ENCODE measurements around the gene GPR148. TPM values are rescaled to one million over a fixed set of nuclear protein-coding genes. Genes with fewer than 3 reads are reported as not detected.

The GPR148 gene
- total RNA-seq, 4 donors from 2014 or later, result not detected

DNA sequence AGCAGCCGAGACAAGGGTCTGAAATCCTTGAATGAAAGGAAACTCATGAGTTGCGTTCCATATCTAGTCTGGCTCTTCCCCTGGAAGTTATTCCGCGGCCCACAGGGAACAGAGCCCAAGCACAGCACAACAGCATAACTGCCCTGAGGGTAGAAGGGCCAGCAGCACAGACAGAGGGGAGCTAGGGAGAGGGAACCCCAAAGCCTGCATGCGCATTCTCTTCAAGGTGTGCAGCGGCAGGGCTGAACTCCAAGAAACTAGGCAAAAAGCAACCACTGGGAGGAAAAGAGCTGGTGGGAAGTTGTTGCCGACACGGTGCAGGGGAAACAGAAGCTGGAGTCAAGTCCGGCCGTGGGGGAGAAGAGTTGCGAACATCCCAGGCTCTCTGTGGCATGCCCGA, 11.8 kb downstream of the GPR148 start:
- no peaks in the 10 kb centered on the region for H3K4me1 ChIP-seq
- WGBS, 2 donors (ENCODE audit: low coverage in 1 of 2), result 40 to 73% methylated on average over 4 to 12 of the region's 12 CpGs
- peaks cover 39% of the 10 kb centered on the region for H3K27me3 ChIP-seq
- H3K9me3 ChIP-seq, result peaks cover 0 to 2% (median 0%) of the 10 kb centered on the region in 3 donors
- no peak overlapping the region for H3K27ac ChIP-seq
- ATAC-seq, result no peak
- TF ChIP-seq, protein P1, sequence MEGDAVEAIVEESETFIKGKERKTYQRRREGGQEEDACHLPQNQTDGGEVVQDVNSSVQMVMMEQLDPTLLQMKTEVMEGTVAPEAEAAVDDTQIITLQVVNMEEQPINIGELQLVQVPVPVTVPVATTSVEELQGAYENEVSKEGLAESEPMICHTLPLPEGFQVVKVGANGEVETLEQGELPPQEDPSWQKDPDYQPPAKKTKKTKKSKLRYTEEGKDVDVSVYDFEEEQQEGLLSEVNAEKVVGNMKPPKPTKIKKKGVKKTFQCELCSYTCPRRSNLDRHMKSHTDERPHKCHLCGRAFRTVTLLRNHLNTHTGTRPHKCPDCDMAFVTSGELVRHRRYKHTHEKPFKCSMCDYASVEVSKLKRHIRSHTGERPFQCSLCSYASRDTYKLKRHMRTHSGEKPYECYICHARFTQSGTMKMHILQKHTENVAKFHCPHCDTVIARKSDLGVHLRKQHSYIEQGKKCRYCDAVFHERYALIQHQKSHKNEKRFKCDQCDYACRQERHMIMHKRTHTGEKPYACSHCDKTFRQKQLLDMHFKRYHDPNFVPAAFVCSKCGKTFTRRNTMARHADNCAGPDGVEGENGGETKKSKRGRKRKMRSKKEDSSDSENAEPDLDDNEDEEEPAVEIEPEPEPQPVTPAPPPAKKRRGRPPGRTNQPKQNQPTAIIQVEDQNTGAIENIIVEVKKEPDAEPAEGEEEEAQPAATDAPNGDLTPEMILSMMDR (IDR thresholded peaks at IDR 0.05), result no peak
- TF ChIP-seq POLR2A (IDR thresholded peaks at IDR 0.05), result no peak
- no peak for TF ChIP-seq EP300 (IDR thresholded peaks at IDR 0.05)
- TF ChIP-seq POLR2AphosphoS5 (IDR thresholded peaks at IDR 0.05), result no peak
- H3K4me3 ChIP-seq, result no peak overlapping the region
- H3K36me3 ChIP-seq, result no peaks in the 10 kb centered on the region

DNA sequence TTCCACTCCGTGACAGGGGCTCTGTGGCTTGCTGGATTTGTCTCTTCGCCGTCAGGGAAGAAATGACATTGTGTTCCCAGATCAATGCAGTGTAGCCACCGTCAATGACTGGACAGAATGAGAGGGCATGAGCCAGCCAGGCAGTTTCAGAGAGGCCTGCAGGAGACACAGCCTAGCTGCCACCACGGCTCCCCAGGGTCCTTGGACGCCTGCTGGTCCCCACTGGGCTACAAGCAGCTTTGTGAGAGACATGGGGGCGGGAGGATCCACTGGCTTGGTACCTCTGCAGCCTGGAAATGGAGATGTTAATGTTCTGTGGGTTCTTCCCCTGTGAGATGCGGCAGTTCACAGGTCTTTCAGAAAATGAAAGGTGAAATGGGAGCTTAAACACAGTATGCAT, 14.4 kb downstream of the GPR148 start:
- Histone ChIP-seq H3K36me3 (no peaks in the 10 kb centered on the region), H3K27ac (no peak overlapping the region), H3K27me3 (peaks cover 30% of the 10 kb centered on the region), H3K9me3 (no peaks in the 10 kb centered on the region), H3K4me3 (no peak overlapping the region), H3K4me1 (no peaks in the 10 kb centered on the region)
- no peak for ATAC-seq
- TF ChIP-seq POLR2A (IDR thresholded peaks at IDR 0.05) (no peak), POLR2AphosphoS5 (IDR thresholded peaks at IDR 0.05) (no peak), EP300 (IDR thresholded peaks at IDR 0.05) (no peak)
- TF ChIP-seq, protein P1 (IDR thresholded peaks at IDR 0.05), result no peak
- WGBS, 2 donors (ENCODE audit: low coverage in 1 of 2), result 63% methylated on average over 3 of the region's 8 CpGs; no CpG with 5 or more reads in 1 of the 2 donors

DNA sequence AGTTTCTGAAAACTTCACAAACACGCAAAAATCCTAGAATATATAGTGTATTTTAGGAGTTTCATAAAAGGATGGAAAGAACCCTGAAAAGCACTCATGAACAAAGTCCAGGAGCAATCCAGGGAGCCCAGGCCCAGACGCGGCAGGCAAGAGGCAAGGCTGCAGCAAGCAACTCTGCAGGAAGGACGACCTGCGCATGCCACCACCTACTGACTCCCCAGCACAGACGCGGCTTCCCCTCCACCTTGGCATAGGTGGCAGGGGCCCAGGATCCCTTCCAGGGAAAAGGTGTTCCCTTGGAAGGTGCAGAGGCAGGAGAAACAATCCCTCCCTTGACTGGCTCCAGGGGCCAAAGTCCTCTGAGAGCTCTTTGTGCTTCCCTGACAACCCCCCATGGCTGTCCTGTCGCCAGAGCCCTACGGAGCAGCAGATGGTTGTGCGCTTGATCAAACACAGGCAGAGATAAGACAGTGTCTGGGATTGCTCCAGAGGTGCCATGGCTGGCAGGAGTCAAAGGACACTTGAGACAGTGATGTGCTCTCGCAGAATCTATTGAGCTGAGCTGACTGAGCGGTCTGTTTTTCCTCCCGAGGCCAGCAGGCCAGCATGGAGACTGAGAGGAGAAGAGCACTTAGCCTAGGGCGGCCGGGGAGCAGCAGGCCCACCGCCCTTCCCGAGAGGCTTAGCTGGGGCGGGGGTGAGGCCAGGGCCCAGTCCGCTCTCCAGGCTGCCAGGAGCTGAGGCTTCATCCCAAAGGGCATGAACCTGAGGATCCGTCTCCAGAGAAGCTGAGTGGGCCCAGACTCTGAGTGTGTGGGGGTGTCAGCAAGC, 15.6 kb downstream of the GPR148 start:
- H3K4me3 ChIP-seq, result no peak overlapping the region
- ATAC-seq, result no peak
- peaks cover 31% of the 10 kb centered on the region for H3K27me3 ChIP-seq
- WGBS, 2 donors (ENCODE audit: low coverage in 1 of 2), result 43 to 61% methylated on average over 2 to 7 of the region's 20 CpGs
- H3K9me3 ChIP-seq, result no peaks in the 10 kb centered on the region
- TF ChIP-seq POLR2A (IDR thresholded peaks at IDR 0.05), result no peak
- TF ChIP-seq EP300 (IDR thresholded peaks at IDR 0.05), result no peak
- no peak for TF ChIP-seq POLR2AphosphoS5 (IDR thresholded peaks at IDR 0.05)
- H3K4me1 ChIP-seq, result no peaks in the 10 kb centered on the region
- H3K27ac ChIP-seq, result no peak overlapping the region
- H3K36me3 ChIP-seq, result no peaks in the 10 kb centered on the region

DNA sequence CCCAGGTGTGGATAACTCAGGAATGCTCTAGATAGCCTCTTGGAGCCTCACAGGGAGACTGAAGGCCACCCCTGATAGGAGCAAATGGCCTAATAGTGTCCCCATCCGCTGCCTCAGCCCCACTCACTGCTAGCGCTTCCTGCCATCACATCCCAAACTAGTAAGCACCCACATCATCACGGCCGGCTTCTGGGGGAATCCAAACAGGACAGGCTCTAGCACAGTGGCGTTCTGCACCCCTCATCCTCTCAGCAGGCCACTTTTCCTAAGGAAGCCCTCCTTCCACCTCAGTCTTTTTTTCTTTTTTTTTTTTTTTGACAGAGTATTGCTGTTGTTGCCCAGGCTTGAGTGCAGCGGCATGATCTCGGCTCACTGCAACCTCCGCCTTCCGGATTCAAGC, 20.2 kb downstream of the GPR148 start:
- H3K9me3 ChIP-seq, result no peaks in the 10 kb centered on the region
- no peaks in the 10 kb centered on the region for H3K36me3 ChIP-seq
- TF ChIP-seq EP300 (IDR thresholded peaks at IDR 0.05) (no peak), POLR2AphosphoS5 (IDR thresholded peaks at IDR 0.05) (no peak), POLR2A (IDR thresholded peaks at IDR 0.05) (no peak)
- TF ChIP-seq, protein P1 (IDR thresholded peaks at IDR 0.05), result no peak
- H3K4me1 ChIP-seq, result no peaks in the 10 kb centered on the region
- H3K27ac ChIP-seq, result no peak overlapping the region
- peaks cover 45% of the 10 kb centered on the region for H3K27me3 ChIP-seq
- no peak for ATAC-seq
- H3K4me3 ChIP-seq, result no peak overlapping the region
- WGBS, 2 donors (ENCODE audit: low coverage in 1 of 2), result 72 to 80% methylated on average over 1 to 9 of the region's 9 CpGs

DNA sequence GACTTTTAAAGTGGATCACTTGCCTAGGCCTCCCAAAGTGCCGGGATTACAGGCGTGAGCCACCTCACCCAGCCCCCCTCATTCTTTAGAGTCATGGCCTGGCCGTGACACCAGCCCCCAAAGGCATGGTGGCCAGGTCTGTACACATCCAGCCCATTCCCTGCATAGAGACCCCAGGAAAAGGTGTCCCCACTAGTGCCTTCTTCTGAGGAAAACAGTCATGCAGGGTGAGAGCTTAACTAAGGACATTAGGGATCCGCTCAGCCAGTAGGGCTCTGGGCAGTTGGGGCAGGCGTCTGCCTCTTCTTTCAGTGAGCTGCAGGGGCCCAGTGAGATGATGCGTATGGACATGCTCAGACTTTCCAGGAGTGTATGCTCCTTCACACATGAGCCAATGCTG, 20.8 kb downstream of the GPR148 start:
- no peak overlapping the region for H3K4me3 ChIP-seq
- no peaks in the 10 kb centered on the region for H3K36me3 ChIP-seq
- TF ChIP-seq POLR2AphosphoS5 (IDR thresholded peaks at IDR 0.05) (no peak), EP300 (IDR thresholded peaks at IDR 0.05) (no peak), POLR2A (IDR thresholded peaks at IDR 0.05) (no peak)
- TF ChIP-seq, protein P1 (IDR thresholded peaks at IDR 0.05), result no peak
- no peak for ATAC-seq
- H3K27ac ChIP-seq, result no peak overlapping the region
- WGBS, 2 donors (ENCODE audit: low coverage in 1 of 2), result 67 to 80% methylated on average over 2 to 3 of the region's 6 CpGs
- peaks cover 42% of the 10 kb centered on the region for H3K27me3 ChIP-seq
- no peaks in the 10 kb centered on the region for H3K4me1 ChIP-seq
- H3K9me3 ChIP-seq, result no peaks in the 10 kb centered on the region
